GM19238 (cell line): ENCODE results near the gene GSTP1.
"Not testable (repeated sequence)": the region's sequence is repeated elsewhere in the genome, so short reads cannot be mapped to it uniquely, and the experiment has no call there.

Experiments
- DNase-seq: peaks from one replicate; pipeline ENCODE4 v3.0.0; 2011; ENCODE audit warnings: low spot score; ENCODE audit not compliant: insufficient read length

The GSTP1 gene

DNA sequence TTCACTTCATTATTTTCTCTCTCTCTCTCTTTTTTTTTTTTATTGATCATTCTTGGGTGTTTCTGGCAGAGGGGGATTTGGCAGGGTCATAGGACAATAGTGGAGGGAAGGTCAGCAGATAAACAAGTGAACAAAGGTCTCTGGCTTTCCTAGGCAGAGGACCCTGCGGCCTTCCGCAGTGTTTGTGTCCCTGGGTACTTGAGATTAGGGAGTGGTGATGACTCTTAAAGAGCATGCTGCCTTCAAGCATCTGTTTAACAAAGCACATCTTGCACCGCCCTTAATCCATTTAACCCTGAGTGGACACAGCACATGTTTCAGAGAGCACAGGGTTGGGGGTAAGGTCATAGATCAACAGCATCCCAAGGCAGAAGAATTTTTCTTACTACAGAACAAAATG, 13.8 kb downstream of the GSTP1 start:
- DNase-seq = not testable (repeated sequence)

DNA sequence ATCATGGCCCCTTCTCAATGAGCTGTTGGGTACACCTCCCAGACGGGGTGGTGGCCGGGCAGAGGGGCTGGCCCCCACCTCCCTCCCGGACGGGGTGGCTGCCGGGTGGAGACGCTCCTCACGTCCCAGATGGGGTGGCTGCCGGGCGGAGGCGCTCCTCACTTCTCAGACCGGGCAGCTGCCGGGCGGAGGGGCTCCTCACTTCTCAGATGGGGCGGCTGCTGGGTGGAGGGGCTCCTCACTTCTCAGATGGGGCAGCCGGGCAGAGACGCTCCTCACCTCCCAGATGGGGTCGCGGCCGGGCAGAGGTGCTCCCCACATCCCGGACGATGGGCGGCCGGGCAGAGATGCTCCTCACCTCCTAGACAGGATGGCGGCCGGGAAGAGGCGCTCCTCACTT, 14.4 kb downstream of the GSTP1 start:
- DNase-seq = not testable (repeated sequence)

DNA sequence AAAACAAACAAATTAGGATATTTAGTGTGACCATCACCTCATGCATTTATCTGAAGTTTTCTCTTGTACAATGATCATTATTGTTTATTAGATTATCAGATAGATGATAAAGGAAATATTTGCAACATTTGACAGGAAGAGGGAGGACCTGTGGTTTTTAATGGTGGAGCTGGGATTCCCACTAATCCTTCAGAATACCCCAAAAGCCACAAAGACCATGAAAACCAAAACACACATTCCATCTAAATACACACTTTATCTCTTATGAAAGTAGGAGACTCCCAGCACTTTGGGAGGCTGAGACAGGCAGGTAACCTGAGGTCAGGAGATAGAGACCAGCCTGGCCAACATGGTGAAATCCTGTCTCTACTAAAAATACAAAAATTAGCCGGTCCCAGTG, 15.5 kb downstream of the GSTP1 start:
- no peak for DNase-seq

DNA sequence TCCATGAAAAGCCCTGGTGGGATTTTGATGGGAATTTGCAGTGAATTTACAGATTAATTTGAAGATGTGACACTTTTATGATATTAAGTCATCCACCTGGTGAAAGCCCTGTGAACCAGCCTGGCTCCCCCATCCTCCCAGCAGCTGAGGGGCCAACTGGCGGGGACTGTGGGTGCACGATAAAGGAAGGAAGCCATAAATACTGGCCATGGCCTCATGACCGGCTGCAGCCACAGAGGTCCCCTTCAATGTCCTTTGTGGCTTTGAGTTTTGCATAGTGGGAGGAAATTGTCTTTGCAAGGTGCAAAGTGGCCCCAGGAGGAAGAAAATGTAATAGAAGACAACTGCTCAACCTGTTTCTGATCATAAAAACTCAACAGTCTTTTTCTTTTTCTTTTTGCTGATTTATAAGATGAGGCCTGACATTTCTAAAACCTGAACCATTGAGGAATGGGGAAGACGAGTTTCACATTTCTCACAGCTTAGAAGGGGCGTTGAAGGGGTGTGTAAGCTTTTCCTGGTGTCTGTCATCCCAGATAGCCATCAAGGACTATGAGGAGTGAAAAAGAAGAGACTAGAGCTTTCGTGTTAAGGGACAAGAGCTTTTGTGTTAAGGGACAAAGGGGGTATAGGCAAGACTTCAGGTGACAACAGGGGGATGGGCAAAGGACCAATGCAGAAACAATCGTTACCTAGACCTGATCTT, 16.9 kb downstream of the GSTP1 start:
- no peak for DNase-seq

DNA sequence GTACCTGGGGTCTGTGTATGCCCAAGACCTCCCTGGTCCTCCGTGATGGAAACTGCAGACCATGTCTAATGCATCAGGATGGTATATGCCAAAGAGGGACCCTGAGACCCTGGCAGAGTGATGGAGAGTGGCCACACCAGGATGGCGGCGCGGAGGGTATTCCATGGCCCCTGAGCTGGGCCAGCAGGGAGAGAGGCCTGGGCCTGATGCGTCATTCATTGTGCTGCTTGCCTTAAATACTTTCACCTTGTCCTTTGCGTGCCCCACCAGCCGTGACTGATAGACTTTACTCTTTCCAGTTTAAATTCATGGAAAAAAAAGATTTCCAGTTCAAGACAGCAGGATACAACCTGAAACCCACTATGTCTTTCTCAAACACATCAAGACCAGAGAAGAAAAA, 17.5 kb downstream of the GSTP1 start:
- no peak for DNase-seq

DNA sequence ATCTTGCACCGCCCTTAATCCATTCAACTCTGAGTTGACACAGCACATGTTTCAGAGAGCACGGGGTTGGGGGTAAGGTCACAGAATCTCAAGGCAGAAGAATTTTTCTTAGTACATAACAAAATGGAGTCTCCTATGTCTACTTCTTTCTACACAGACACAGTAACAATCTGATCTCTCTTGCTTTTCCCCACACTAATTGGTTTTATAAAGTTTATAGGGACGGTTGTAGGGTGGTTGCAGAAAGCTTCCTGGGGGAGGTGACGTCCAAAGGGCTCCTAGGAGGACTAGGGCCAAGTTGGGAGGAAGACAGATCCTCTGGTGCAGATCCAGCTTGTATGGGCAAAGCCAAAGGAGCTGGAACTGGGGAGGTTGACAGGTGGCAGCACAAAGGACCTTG, 20.5 kb downstream of the GSTP1 start:
- DNase-seq = not testable (repeated sequence)

DNA sequence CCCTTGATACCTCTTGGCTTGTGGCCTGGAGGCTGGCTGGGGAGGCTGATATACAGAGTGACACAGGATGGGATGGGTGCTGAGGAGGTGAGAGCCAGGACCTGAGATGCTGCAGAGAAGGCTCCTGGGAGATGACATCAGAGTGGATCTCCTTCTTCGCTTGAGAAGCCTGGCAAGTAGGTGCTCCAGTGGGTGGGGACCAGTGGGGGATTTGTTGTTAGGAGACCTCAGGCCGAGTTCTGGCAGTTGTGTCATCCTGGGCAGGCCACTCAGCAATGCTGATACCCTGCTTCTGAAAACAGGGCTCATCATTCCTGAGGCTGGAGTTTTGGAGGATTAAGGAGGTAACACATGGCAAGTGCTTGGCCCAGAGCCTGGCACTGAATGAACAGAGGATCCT, 21.2 kb downstream of the GSTP1 start:
- no peak for DNase-seq

DNA sequence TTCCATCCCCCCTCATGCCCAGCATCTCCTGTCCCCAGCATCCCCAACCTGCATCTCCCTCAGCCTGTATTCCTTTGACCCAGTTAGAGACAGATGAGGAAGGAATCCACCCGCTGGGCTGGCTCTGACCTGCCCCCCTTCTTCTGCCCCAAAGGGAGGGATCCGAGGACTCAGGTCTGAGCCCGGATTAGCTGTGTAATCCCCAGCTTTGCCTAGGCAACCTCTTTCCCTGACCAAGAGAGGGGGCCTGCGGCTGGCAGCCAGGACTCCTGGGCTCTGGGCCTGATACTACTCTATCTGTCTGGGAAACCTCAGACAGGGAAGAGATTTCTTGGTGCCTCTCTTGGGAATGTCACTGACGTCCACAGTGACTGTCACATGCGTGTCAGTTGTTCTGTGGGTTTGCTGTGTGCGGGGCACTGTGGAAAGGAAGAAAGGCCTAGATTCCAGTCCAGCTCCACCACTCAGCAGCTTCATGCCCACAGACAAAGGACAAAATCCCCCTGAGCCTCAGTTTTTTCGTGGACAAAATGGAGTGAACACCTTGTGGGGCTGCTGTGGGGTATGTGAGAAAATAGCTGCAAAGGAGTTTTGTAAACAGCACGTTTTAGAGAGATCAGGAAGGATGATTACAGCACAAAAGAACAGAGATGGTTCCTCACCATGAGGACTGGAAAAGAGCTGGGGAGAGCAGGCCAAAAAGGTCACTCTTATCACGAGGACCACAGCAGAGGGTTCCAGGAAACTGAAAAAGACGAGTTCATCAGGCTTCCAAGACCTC, 21.8 kb downstream of the GSTP1 start:
- no peak for DNase-seq

DNA sequence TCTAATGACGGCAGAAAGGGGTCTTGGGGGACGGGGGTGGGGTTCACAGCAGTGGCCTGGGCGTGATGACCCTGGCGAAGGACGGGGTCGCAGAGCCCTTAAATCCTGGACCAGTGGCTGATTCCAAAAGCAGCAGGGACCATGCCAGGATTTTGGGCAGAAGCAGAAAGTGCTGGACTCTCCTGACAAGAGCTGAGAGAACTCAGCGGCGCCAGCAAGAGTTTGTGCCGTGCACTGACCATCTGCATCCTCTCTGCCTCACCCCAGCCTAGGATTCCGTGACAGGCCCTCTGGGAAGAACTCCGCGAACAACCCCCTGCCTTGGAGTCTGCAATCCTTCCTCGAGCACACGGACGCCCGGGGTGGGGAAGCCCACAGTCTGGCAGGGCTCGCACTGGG, 22.5 kb downstream of the GSTP1 start:
- no peak for DNase-seq

DNA sequence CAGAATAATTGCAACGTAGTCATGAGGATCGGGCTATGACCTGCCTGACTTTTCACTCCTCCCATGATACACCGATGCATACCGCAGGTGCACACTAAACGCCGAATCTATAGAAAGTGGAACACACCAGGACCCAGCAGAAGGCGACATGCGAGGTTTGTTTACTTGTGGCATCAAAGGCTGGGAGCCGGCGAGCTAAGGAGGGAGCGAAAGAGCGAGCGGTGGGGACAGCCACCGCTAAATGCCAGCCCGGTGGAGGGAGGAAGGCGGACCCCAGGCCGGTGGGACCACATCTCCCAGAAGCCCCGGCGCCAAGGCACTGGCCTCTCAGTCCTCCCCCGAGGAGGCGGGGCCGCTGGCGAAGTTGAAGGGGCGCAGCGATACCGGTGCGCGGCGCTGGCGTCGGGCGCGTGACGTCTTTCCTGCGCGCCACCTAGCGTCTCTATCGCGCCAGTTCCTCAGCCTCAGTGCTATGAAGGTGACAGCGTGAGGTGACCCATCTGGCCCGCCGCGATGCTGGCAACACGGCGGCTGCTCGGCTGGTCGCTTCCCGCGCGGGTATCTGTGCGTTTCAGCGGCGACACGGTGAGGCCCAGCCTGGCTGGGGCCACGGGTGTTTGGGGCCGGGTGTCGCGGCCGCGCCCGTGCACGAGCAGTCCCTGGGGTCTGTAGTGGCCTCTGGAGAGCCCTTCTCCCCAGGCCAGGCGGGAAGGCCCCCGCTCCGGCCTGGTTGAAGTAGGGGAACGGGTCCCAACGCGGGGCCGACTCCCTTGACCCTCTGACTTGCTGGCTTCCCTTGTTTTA, 23.1 kb downstream of the GSTP1 start, which contains the start of gene NDUFV1:
Gene NDUFV1, plus strand, starts transcription at position 445 of the 804 bp plus-strand sequence. Its CDS starts 69 bp downstream, at position 514.
- DNase-seq = peak; percentile 82

DNA sequence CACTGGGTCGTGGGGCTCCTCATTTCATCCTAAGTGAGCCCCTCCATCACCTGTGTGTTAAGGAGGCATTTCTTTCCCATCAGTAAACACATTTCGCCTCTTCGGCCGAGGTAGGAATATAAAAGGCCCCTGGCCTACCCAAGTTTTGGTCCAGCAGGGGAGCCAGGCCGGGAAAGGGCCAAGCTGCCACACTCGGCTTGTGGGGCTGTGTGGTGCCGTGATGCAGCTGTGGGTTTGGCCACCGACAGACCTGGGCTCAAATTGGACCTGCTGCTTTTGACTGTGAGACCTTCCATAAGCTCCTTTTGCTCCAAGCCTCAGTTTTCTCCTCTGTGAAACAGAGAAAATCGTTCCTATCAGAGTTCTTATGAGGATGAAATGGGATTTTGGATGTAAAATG, 23.9 kb downstream of the GSTP1 start:
- DNase-seq = no peak

DNA sequence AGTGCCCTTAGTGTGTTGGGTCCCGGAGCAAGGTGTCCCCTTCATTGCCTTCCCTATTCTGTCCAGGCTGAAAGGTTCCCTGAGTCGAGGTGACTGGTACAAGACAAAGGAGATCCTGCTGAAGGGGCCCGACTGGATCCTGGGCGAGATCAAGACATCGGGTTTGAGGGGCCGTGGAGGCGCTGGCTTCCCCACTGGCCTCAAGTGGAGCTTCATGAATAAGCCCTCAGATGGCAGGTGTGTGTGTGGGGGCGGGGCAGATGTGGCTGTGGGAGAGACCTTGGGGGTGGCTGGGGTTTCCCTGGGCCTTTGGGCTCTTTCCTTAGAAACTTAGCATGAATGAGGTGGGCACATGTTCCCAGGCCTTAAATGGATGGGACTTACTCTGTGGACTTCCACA, 24.9 kb downstream of the GSTP1 start:
- no peak for DNase-seq

DNA sequence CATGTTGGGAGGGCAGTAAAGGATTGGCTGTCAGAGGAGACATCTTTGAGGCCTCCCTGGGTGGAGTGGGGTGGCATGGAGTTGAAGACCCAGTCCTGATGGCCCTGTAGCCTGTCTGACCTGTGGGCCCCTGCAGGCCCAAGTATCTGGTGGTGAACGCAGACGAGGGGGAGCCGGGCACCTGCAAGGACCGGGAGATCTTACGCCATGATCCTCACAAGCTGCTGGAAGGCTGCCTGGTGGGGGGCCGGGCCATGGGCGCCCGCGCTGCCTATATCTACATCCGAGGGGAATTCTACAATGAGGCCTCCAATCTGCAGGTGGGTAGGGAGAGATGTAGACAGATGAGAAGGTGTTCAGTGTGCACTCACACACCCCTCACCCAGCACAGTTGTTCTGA, 25.7 kb downstream of the GSTP1 start:
- DNase-seq = no peak

DNA sequence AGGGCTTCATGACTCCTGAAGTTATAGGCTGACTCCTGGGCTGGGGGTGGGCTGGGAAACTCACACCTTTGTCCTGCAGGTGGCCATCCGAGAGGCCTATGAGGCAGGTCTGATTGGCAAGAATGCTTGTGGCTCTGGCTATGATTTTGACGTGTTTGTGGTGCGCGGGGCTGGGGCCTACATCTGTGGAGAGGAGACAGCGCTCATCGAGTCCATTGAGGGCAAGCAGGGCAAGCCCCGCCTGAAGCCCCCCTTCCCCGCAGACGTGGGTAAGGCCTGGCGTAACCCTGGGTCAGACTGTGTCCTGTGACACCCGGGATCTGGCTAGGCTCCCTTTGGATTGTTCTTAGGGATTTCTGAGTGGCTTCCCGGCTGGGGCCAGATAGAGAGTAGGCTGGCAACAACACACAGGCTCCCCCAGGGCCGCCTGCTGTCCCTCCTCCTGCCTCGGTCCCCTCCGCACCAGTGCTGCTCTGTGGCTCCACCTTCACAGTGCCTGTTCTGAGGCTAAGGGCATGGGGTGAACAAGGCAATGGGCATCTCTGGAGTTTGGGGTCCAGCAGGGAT, 26.8 kb downstream of the GSTP1 start:
- no peak for DNase-seq

DNA sequence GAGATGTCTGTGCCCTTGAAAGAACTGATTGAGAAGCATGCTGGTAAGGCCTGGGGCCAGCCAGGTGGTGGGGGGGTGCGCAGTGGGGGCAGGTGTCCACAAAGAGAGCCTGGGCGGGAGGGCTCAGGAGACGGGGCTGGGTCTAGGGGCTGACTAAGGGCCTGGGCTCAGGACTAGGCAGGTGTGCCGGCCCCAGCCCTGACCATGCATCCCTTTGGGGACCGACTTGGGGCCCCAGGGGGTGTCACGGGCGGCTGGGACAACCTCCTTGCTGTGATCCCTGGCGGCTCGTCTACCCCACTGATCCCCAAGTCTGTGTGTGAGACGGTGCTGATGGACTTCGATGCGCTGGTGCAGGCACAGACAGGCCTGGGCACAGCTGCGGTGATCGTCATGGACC, 27.6 kb downstream of the GSTP1 start:
- no peak for DNase-seq

DNA sequence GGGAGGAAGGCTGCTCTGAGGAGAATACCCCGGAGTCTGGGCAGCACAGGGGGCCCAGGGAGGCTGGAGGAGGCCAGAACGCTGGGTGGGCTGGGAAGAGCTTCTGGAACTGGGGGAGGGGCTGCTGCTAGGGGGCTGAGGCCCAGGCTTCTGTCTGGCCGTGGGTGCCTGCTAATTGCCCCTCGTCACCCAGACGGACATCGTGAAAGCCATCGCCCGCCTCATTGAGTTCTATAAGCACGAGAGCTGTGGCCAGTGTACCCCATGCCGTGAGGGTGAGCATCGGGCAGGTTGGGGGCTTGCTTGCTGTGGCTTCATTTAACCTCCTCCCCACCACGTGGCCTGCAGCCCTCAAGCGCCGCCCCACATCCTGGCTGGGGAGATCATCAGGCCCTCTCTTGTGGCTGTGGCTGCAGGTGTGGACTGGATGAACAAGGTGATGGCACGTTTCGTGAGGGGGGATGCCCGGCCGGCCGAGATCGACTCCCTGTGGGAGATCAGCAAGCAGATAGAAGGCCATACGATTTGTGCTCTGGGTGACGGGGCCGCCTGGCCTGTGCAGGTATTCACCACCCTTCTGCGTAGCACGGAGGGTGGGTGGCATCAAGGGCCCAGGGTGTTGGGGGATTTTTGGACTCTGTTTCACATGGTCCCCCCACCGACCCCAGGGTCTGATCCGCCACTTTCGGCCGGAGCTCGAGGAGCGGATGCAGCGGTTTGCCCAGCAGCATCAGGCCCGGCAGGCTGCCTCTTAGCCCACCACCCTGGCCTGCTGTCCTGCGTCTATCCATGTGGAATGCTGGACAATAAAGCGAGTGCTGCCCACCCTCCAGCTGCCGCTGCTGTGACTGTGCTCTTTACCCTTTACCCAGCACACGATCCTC, 28.3 kb downstream of the GSTP1 start:
- DNase-seq = no peak

DNA sequence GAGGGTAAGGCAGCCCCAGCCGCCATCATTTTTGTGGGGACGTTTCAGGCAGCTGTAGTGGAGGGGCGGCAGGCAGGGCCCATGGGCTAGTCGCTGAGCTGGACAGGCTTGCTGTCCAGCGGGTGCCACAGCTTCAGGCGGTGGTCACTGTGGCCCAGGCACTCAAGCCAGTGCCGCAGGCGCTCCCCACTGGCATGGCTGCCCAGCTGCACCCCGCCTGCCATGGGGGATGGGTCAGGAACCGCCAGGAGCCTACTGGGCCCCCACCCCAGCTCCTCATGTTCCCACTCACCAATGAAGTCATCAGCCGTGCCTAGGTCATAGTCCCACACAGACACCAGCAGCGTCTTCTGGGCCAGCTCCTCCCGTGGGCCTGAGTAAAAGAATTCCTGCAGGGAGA, 29.1 kb downstream of the GSTP1 start:
- DNase-seq = no peak

DNA sequence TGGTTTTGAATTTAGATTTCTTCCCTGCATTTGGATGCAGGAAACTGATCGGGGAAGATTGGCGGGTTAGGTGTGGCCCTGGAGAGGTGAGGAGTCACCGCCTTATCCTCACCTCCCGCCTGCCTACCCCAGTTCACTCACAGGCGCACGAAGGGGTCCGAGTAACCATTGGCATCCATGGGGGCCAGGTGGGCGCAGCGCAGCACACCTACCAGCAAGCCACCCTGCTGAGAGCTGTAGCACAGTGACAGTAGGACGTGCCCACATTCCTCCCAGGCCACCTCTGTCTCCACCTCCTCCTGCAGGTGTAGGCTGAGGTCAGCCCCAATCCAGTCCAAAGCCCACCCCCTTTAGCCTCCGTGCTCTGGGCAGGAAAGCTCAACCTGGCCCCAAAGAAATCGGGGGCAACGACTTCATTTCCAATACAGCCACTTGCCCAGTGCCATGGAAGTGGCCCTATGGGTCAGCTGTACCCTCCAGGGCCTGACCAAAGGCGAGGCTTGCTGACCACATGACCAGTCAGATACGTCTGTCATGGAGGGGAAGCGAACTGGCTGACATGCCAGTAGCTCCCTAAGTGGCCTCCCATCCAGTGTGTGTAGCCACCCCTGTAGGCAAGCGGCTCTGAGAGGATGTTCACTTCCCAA, 29.8 kb downstream of the GSTP1 start:
- no peak for DNase-seq

DNA sequence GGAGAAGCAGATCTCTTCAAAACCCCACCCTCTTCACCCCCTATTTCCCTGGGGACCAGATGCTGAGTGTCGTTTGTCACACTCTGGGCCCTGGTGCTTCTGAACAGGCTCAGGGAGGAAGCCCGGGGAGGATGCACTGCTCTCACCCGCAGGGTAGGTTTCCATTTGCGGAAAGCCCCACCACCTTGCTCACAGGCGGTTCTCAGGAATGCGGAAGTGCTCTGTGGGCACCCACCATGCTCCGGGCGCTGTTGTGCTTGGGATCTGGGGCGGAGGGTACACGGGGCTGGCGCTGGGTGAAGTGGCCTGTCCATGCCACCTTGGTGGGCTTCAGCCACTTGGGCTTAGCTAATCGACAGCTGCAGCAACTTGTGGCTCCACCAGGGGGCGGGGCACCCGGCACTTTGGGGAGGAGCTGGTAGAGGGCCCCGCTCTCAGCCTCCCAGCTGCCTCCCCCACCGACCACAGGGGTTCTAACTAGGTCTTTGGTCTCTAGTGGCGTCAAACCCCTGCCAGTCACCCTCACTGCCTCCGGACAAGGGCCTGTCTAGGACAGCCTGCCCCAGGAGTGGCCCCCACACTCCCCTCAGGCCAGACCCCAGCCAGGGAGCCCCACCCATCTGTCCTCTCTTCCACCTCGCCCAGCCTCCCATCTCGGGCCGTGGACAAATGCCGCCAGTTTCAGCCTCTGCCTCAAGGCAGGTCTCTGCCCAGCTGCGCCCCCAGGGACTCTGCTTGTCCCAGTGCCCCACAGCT, 30.5 kb downstream of the GSTP1 start:
- DNase-seq = peak; percentile 88
